ENCODE results near the gene TCAIM. TPM values are rescaled to one million over a fixed set of nuclear protein-coding genes. Genes with fewer than 3 reads are reported as not detected.
"Not testable (repeated sequence)": the region's sequence is repeated elsewhere in the genome, so short reads cannot be mapped to it uniquely, and the experiment has no call there.

The TCAIM gene
- polyA plus RNA-seq, 4 donors, result 41.7 to 53.4 (median 49.3) TPM

DNA sequence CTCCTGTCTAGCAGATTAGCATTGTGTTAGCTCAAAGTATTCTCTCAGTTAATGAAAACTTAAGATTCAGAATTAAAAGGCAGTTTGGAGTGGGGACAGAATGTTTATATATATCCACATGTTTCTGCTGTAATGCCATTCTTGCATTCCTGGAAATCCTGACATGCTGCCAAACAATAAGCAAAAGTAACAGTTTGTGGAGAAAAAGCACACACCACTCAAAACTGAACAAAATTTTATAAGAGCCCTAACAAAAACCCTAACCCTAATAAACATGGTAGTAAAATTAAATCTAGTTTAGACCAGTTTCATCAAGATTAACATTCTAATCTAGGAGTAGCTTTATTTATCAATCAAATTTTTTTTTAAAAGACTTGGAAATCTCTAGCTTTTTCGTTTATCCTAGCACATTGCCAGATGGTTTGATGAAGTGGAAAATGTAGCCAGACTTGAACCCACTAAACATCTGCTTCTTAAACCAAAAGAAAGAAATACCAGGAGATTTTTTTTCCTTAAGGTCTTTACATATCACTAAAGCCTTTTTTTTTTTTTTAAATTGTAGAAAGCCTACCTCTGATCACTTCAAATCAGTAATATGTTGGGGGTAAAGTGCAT is 3.7 kb downstream of the TCAIM start:
- DNase-seq (ENCODE audit: low read depth in 4 of 4, low spot score in 3 of 4), result no peak

- DNase-seq (ENCODE audit: low read depth in 4 of 4, low spot score in 3 of 4), result no peak
Measured at GRCh38 chr3:44343421-44343820, 4.9 kb downstream of the TCAIM start.

DNA sequence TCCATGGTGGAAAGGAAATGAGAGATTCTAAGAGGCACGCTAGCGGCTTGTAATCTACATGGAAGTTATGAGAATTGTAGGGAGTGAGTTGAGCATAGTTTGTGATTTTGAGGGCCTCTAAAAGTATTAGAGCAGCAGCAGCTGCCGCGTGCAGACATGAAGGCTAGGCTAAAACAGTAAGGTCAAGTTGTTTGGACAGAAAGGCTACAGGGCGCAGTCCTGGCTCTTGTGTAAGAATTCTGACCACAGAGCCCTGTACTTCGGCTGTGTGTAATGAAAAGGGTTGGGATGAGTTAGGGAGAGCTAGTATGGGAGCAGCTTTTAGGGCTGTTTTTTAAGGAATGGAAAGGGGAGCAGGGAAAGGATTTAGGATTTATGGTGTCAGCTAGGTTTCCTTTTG is 8.0 kb downstream of the TCAIM start:
- DNase-seq (ENCODE audit: low read depth in 4 of 4, low spot score in 3 of 4), result not testable (repeated sequence)

GRCh38 chr3:44348993-44349392 is 10.4 kb downstream of the TCAIM start:
- DNase-seq (ENCODE audit: low read depth in 4 of 4, low spot score in 3 of 4), result no peak

- DNase-seq (ENCODE audit: low read depth in 4 of 4, low spot score in 3 of 4), result no peak
Measured at GRCh38 chr3:44353355-44353924, 14.9 kb downstream of the TCAIM start.

DNA sequence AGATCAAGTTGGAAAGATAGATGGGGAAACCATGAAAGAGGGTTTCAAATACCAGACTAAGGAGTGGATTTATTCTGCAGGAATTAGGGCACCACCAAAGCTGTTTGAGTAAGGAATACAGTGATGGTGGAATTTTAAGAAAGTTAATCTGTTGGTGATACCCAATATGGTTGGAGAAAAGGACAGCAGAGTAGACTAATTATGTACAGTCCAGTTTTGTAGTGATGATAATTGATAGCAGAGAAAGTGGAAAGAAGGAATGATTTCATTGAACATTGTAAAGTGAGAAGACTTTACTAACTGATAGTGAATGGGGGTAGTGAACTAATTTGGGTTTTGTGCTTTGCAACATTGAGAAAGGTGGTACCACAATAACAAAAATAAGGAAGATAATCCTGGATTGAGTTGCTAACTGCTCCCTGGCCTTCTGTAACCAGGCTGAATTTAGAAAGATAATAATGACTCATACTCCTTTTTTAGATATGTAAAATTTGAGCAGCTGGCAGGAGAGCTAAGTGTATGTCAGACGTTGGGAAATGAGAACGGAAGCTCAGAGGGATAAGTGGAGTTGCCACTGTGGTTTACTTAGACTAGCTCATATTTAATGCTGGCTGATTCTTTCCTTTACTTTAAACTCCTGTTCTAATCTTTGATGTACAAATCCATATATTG is 16.9 kb downstream of the TCAIM start:
- DNase-seq (ENCODE audit: low read depth in 4 of 4, low spot score in 3 of 4), result no peak

DNA sequence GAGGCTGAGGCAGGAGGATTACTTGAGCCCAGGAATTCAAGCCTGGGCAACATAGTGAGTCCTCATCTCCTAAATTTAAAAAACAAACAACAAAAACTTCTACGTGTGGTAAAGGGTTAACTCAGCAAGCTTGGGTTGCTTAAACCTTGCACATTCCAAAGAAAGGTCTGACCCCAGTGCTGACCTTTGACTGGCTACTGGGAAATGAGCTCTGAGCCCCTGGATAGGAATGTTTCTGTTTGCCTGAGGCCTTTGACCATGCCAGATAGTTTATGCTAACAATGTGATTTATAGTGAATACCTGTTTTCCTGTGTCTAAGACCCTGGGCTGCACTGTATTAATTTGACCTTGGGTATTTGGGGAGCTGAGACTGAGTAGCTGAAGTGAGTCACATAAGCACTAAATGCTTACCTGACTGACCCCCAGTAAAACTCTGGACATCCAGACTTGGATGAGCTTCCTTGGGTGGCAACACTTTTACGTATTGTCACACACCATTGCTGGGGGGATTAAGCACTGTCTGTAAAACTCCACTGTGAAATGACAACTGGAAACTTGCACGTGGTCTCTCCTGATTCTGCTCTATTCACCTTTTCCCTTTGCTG is 20.7 kb downstream of the TCAIM start:
- no peak for DNase-seq (ENCODE audit: low read depth in 4 of 4, low spot score in 3 of 4)

- no peak for DNase-seq (ENCODE audit: low read depth in 4 of 4, low spot score in 3 of 4)
Measured at GRCh38 chr3:44363591-44363990, 25.0 kb downstream of the TCAIM start.

DNA sequence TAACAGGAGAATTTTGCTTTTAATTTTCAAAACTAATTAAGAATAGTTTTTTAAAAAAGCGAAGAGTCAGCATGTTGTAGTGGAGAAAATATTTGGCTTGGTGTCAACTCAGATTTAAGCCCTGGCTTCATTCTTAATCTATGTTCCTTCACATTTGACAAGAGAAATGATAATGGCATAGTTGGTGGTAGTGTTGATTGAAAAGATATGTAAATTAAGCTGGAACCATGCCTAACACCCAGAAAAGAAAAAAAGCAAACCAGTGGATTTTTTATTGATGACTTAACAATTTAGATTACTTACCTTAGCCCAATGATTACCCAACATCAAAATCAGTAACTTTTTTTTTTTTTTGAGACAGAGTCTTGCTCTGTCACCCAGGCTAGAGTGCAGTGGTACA is 27.4 kb downstream of the TCAIM start:
- DNase-seq (ENCODE audit: low read depth in 4 of 4, low spot score in 3 of 4), result no peak

DNA sequence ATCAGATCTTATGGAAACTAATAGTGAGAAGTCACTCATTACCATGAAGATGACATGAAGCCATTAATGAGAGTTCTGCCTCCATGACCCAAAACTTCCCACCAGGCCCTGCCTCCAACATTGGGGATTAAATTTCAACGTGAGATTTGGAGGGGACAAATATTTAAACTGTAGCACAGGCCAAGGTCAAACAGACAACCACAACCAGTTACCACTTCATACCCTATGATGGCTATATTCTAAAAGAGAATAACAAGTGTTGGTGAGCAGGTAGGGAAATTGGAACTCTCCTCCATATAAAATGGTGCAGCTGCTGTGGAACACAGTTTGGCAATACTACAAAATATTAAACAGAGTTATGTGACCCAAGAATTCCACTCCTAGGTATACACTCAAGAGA is 36.9 kb downstream of the TCAIM start:
- no peak for DNase-seq (ENCODE audit: low read depth in 4 of 4, low spot score in 3 of 4)

- no peak for DNase-seq (ENCODE audit: low read depth in 4 of 4, low spot score in 3 of 4)
Measured at GRCh38 chr3:44387404-44387803, 48.8 kb downstream of the TCAIM start.

DNA sequence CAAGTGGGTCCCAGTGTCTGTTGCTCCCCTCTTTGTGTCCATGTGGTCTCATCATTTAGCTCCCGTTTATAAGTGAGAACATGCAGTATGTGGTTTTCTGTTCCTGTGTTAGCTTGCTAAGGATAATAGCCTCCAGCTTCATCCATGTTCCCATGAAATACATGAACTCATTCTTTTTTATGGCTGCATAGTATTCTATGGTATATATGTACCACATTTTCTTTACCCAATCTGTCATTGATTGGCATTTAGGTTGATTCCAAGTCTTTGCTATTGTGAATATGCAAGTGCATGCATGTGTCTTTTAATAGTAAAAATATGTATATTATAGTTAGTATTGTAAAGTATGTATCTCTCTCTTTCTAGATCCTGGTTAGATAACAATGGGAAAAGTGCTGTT is 53.9 kb downstream of the TCAIM start:
- no peak for DNase-seq (ENCODE audit: low read depth in 4 of 4, low spot score in 3 of 4)

GRCh38 chr3:44395714-44396113 is 57.1 kb downstream of the TCAIM start:
- no peak for DNase-seq (ENCODE audit: low read depth in 4 of 4, low spot score in 3 of 4)

GRCh38 chr3:44396200-44397171 is 57.9 kb downstream of the TCAIM start:
- DNase-seq (ENCODE audit: low read depth in 4 of 4, low spot score in 3 of 4), result no peak

DNA sequence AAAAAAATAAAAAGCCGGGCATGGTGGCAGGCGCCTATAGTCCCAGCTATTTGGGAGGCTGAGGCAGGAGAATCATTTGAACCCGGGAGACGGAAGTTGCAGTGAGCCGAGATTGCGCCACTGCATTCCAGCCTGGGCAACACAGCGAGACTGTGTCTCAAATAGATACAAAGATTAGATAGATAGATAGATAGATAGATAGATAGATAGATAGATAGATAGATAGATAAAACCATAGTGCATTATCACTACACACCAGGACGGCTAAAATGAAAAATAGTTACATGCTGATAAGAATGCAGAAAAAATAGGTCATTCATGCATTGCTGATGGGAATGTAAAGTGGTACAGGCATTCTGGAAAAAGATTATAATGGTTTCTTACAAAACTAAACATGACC is 59.7 kb downstream of the TCAIM start:
- not testable (repeated sequence) for DNase-seq (ENCODE audit: low read depth in 4 of 4, low spot score in 3 of 4)

DNA sequence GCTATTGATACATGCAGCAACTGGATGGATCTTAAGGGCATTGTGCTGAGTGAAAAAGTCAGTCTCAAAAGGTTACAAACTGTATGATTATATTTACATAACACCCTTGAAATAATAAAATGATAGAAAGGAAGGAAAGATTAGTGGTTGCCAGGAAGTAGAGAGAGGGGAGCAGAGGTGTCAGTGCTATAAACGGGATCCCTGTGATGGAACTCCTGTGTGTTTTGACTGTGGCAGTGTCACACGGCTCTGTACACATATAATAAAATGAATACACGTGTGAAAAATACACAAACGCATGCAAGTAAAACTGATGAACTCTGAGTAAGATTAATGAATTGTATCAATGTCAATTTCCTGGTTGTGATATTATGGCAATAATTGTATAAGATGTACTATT is 60.3 kb downstream of the TCAIM start:
- DNase-seq (ENCODE audit: low read depth in 4 of 4, low spot score in 3 of 4), result no peak

DNA sequence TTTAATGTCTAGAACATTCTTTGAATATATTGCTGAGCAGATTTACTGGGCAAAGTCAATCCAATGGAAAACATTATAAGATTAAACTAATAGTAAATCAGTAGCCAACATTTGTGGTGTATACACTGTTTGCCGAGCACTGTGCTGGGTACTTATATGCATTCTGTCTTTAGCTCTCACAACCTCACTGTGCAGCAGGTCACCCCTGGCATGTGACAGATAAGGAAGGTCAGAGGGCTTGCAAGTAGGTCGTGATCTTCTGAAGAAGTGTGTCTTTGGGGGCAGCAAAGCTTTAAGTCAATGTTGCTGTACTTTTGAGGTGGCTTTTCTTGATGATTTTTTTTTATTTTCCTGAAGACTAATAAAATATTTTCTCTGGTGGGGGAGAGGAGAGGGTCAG is 62.2 kb downstream of the TCAIM start:
- no peak for DNase-seq (ENCODE audit: low read depth in 4 of 4, low spot score in 3 of 4)

DNA sequence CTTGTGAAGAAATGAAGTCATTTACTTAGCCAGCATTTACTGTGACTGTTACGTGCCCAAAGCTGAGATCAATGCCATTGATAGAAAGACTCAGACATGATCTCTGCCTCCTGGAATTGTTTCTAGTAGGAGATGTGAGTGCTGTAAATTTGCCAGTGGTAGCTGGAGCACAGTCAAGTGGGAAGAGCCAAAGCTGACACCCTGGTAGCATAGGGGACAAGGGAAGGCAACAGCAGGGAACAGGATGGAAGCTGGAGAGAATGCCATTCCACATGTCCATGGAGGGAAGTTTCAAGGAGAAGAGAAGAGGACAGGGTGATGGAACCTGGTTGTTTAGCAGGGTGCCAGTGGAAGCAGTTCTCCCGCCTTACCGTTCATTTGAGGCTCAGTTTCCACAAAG is 64.0 kb downstream of the TCAIM start:
- no peak for DNase-seq (ENCODE audit: low read depth in 4 of 4, low spot score in 3 of 4)

GRCh38 chr3:44409640-44410410 is 71.3 kb downstream of the TCAIM start:
- DNase-seq (ENCODE audit: low read depth in 4 of 4, low spot score in 3 of 4), result no peak

DNA sequence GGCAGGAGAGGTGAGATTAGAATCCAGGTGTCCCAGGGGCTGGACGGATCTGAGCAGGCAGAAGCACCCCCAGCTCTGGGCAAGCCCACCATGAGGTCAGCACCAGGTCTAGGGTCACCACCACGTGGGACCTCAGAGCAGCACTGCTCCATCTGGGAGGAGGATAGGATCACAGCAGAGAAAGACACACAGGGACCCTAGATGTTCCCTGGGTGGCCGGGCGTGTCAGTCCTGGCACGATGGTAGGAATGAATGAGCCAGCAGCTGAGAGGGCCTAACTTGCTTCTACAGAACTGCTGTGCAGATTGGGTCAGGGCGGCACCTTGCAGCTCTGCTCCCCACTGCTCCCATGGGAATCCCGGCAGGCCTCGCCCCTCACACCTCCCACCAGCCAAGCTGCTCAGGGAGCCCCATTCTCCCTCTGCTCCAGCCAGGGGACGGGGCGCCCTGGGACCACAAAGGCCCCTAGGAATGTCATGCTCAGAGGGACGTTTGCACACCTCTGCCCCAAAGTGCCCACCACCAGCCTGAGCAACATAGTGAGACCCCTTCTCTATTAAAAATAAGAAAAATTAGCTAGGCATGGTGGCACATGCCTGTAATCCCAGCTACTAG is 72.6 kb downstream of the TCAIM start:
- no peak for DNase-seq (ENCODE audit: low read depth in 4 of 4, low spot score in 3 of 4)
